Breast epithelium (tissue), 3 donors: ENCODE measurements around the gene DOK1.

Experiments used
- POLR2A ChIP-seq: fragments of 450-650 bp; IDR thresholded peaks from one replicate; pipeline ENCODE4 v1.6.1; 2016; ENCODE audit warnings: antibody characterized with exemption, mild to moderate bottlenecking, moderate library complexity
- POLR2AphosphoS5 ChIP-seq, 3 donors: sonication (generic); formaldehyde crosslinking; IDR thresholded peaks; one replicate each; pipeline ENCODE4 v1.6.1; 2017; ENCODE audit warnings: antibody characterized with exemption in 3 of 3
- TF ChIP-seq, protein P1 (sequence below), 3 donors: fragments of 450-650 bp; IDR thresholded peaks; one replicate each; pipeline ENCODE4 v1.5.1; 2016 to 2017; ENCODE audit warnings: antibody characterized with exemption in 3 of 3, mild to moderate bottlenecking in 3 of 3, moderate library complexity in 3 of 3

DNA sequence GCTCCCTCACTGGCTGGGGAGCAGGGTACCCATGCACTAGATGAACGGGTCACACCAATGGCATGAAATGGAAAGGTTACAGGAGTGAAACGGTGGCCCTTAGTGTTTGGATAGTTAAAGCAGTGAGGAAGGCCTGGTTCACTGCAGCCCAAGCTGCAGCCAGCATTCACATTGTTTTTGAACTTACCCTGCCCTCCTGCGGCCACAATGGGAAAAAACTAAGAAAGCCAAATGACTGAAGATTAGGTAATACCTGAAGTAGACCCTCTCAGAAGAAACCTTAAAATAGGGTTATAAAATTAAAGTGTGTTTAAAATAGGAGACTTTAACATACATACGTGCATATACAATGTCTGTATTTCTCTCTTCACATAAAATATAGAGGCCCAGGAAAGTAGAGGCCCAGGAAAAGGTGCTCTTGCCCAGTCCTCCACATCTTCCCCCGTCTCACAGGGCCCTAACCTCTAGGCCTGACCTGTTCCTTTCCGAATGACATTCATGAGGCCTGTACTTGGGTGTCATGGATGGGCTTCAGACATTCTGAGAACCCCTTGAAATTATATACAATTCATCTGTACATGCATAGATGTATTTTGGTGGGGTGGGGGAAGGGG is 33.3 kb downstream of the DOK1 start:
- TF ChIP-seq, protein P1, sequence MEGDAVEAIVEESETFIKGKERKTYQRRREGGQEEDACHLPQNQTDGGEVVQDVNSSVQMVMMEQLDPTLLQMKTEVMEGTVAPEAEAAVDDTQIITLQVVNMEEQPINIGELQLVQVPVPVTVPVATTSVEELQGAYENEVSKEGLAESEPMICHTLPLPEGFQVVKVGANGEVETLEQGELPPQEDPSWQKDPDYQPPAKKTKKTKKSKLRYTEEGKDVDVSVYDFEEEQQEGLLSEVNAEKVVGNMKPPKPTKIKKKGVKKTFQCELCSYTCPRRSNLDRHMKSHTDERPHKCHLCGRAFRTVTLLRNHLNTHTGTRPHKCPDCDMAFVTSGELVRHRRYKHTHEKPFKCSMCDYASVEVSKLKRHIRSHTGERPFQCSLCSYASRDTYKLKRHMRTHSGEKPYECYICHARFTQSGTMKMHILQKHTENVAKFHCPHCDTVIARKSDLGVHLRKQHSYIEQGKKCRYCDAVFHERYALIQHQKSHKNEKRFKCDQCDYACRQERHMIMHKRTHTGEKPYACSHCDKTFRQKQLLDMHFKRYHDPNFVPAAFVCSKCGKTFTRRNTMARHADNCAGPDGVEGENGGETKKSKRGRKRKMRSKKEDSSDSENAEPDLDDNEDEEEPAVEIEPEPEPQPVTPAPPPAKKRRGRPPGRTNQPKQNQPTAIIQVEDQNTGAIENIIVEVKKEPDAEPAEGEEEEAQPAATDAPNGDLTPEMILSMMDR (IDR thresholded peaks at IDR 0.05) = peak in 2 of 3 donors; percentile 63 to 79
- no peak for TF ChIP-seq POLR2A
- TF ChIP-seq POLR2AphosphoS5 (IDR thresholded peaks at IDR 0.05) = no peak
